GM21529 (cell line): ENCODE data around the gene SH3RF2.
"Not testable (repeated sequence)": the region's sequence is repeated elsewhere in the genome, so short reads cannot be mapped to it uniquely, and the experiment has no call there.

Experiments used
- ATAC-seq: cut with Tn5 transposase; IDR thresholded peaks from one replicate; pipeline ENCODE4 v1.9.1; 2021; ENCODE audit not compliant: unreplicated experiment

The SH3RF2 gene

GRCh38 chr5:146005723-146006122 lies 69.3 kb downstream of the SH3RF2 start:
- no peak for ATAC-seq

GRCh38 chr5:146006470-146007190 lies 70.3 kb downstream of the SH3RF2 start:
- no peak for ATAC-seq

GRCh38 chr5:146007270-146007669 lies 70.9 kb downstream of the SH3RF2 start:
- no peak for ATAC-seq

DNA sequence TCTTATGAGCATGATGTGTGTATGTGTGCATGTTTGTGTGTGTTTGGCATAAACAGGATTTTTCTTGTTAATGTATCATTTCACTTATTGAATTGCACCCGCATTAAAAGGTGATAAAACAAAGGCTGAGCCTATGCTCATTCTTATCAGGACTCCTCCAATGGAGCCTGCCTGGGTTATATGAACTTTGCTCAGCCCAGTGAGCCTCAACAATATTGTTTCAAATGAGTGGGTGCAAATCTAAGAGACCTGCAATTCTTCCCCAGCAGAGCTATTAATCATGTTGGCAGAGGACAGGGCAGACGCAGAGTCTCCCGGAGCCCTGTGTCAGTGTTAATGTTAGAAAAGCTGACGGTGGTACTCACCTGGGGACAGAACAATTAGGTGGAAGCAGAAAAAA lies 71.6 kb downstream of the SH3RF2 start:
- ATAC-seq: no peak

- no peak for ATAC-seq
Observed at GRCh38 chr5:146009020-146009419, 72.6 kb downstream of the SH3RF2 start.

DNA sequence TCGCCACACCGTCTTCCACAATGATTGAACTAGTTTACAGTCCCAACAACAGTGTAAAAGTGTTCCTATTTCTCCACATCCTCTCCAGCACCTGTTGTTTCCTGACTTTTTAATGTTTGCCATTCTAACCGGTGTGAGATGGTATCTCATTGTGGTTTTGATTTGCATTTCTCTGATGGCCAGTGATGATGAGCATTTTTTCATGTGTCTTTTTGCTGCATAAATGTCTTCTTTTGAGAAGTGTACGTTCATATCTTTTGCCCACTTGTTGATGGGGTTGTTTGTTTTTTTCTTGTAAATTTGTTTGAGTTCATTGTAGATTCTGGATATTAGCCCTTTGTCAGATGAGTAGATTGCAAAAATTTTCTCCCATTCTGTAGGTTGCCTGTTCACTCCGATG lies 74.1 kb downstream of the SH3RF2 start:
- not testable (repeated sequence) for ATAC-seq

- no peak for ATAC-seq
Observed at GRCh38 chr5:146013761-146014160, 77.4 kb downstream of the SH3RF2 start.

- no peak for ATAC-seq
Observed at GRCh38 chr5:146015001-146015400, 78.6 kb downstream of the SH3RF2 start.

DNA sequence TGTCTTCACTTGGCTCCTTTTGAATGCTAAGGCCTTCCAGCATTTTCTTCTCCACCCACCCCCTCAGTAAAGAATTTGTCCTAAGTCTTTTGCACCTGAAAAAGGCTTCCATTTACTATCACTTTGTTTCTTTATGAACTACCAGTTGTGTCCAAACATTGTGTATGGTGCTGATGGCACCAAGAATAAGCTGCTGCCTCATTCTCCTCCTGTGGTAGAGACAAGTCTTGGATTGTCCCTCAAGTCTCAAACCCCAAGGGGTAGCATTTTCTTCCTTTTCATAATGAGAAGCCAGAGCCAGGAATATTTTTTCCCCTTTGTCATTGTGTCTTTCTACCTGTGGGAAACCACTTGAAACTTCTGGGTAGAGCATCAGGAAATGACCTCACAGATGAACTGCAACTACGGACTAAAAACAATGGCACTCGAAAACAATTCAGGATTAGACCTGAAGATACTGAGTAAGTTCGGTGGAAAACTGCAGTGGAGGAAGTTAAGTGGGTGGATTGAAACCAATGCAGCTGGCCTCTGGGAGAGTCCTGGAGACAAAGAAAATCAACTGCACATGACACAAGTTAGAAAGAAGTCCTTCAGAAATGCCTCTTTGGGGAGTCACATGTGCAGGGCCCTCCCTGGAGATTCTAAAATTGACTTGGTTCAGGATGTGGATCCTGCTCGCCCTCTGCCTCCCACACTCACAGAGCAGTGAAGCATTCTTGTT lies 80.5 kb downstream of the SH3RF2 start:
- ATAC-seq: no peak

DNA sequence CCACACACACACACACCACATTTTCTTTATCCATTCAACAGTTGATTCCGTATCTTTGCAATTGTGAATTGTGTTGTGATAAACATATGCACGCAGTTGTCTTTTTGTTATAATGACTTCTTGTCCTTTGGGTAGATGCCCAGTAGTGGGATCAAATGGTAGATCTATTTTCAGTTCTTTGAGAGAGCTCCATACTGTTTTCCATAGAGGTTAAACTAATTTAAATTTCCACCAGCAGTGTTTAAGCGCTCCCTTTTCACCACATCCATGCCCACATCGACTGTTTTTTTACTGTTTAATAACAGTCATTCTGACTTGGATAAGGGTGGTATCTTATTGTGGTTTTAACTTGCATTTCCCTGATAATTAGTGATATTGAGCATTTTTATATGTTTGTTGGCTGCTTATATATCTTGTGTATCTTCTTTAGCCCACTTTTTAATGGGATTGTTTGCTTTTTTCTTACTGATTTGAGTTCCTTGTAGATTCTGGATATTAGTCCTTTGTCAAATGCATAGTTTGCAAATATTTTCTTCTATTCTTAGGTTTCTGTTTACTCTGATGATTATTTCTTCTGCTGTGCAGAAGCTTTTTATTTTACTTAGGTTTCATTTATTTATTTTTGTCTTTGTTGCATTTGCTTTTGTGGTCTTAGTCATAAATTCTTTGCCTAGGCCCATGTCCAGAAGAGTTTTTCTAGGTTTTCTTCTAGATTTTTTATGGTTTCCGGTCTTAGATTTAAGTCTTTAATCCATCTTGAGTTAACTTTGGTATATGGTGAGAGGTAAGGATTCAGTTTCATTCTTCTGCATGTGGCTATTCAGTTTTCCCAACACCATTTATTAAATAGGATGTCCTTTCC lies 82.4 kb downstream of the SH3RF2 start:
- ATAC-seq: no peak

- ATAC-seq: no peak
Observed at GRCh38 chr5:146020100-146020499, 83.7 kb downstream of the SH3RF2 start.

GRCh38 chr5:146024034-146024433 lies 87.7 kb downstream of the SH3RF2 start:
- ATAC-seq: no peak

GRCh38 chr5:146025114-146025680 lies 88.8 kb downstream of the SH3RF2 start:
- ATAC-seq: no peak

- ATAC-seq: no peak
Observed at GRCh38 chr5:146025681-146026080, 89.3 kb downstream of the SH3RF2 start.

- no peak for ATAC-seq
Observed at GRCh38 chr5:146026307-146027010, 90.1 kb downstream of the SH3RF2 start.

- no peak for ATAC-seq
Observed at GRCh38 chr5:146027751-146028150, 91.4 kb downstream of the SH3RF2 start.

DNA sequence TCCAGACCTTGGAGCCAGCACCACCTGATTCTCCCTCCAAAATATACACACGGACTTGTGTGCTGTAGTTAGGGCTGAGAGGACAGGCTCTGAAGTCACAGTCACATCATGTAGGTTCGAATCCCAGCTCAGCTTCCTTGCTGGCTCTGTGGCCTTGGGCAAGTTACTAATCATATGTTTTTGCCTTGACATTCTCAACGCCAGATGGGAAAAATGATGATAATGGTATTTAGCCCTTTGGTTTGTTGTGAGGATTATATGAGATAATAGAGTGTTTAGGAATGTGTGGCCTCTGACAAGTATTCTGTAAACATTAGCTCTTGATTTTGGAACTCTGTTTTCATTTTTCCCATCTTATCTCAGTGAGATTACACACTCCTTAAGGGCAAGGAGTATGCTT lies 96.5 kb downstream of the SH3RF2 start:
- ATAC-seq: no peak

- ATAC-seq: no peak
Observed at GRCh38 chr5:146034127-146034526, 97.7 kb downstream of the SH3RF2 start.

- ATAC-seq: no peak
Observed at GRCh38 chr5:146034605-146035004, 98.2 kb downstream of the SH3RF2 start.

- ATAC-seq: no peak
Observed at GRCh38 chr5:146039420-146039819, 103.0 kb downstream of the SH3RF2 start.

- ATAC-seq: no peak
Observed at GRCh38 chr5:146040527-146040926, 104.1 kb downstream of the SH3RF2 start.
